ENCODE measurements around the gene WWOX.

Gene WWOX

DNA sequence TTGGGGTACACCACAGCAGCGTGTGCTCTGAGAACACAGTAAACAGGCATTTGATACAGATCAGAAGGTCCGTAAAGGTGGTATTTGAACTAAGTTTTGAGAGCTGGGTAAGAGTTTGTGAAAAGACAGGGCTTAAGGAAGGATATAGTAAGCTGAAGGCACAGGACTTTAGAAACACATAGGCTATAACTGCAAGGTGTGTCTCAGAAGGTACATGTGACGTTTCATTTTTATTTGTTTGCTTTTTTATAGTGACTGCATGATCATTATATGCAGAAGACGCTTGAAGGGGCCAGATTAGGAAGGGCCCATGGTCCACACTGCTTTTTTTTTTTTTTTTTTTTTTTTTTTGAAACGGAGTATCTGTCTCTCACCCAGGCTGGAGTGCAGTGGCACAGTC is 644.6 kb downstream of the WWOX start:
- DNase-seq (ENCODE audit: insufficient read length, low spot score), result no peak
- TF ChIP-seq POLR2AphosphoS5 (IDR thresholded peaks at IDR 0.05; ENCODE audit: low read depth, low read length) (no peak), POU2F2 (IDR thresholded peaks at IDR 0.05; ENCODE audit: low read depth, low read length) (no peak), POLR2A (IDR thresholded peaks at IDR 0.05; ENCODE audit: low read depth, low read length) (no peak), SPI1 (IDR thresholded peaks at IDR 0.05; ENCODE audit: low read depth, low read length) (no peak), TAF1 (IDR thresholded peaks at IDR 0.05; ENCODE audit: low read depth, low read length) (no peak), PAX5 (IDR thresholded peaks at IDR 0.05; ENCODE audit: insufficient read depth, low read length, severe bottlenecking) (no peak)
- no peak for FAIRE-seq

DNA sequence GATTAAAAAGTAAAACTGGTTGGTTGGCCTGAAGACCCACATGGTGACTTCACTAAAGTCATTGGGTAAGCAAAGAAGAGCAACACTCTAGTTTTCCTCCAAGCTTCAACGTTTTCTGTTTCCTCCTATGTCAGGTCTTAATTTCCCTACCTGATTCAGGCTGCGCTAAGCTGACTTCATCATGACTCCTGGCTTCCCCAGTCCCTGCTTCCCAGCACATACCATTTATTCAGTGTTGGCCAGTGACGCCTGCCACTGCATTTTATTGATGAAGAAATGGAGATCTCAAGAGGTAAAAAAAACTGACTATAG is 645.3 kb downstream of the WWOX start:
- no peak for FAIRE-seq
- TF ChIP-seq TAF1 (IDR thresholded peaks at IDR 0.05; ENCODE audit: low read depth, low read length), result no peak
- TF ChIP-seq POLR2AphosphoS5 (IDR thresholded peaks at IDR 0.05; ENCODE audit: low read depth, low read length), result no peak
- no peak for DNase-seq (ENCODE audit: insufficient read length, low spot score)

DNA sequence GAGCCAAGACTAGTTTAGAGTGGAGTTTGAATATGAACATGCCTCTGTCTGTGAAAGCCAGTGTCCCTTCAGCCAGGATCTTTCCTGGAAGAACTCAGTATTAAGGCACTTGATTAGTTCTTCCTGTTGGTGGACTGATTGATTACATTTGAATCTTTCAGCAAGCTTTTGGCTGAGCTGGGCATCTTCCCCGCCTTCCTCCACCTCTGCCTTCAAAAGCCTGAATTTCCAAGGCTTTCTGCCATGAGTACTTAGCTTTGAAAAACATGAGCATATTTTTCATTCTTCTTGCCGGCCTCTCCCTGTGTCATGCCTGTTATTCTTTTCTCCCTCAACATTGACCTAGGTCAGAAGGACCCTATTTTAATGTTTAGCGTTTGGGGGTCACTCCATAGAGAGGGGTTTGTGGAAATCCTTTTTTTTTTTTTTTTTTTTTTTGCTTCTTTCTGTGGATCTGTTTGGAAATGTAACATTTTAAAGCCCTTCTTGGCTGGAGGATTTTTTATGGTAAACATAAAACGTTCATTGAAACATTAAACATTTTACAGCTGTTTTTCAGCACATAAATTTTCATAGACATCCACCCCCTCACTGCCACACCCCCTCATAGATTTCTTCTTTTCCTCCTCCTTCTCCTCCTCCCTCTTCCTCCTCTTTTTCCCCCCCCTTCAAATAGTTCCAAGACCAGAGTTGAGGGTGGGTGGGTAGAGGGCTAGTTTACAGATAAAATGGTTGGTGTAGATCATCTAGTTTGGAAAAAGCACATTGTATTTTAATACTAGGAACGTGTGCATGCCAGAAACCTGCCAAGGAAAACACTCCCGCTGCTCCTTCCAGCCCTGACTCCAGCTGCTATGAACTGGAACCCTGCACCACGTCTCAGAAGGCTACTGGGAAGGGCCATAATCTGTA is 645.9 kb downstream of the WWOX start:
- FAIRE-seq (no peak), DNase-seq (ENCODE audit: insufficient read length, low spot score) (no peak)
- TF ChIP-seq POLR2AphosphoS5 (IDR thresholded peaks at IDR 0.05; ENCODE audit: low read depth, low read length) (no peak), SPI1 (IDR thresholded peaks at IDR 0.05; ENCODE audit: low read depth, low read length) (no peak), PAX5 (IDR thresholded peaks at IDR 0.05; ENCODE audit: insufficient read depth, low read length, severe bottlenecking) (no peak), POLR2A (IDR thresholded peaks at IDR 0.05; ENCODE audit: low read depth, low read length) (no peak), POU2F2 (IDR thresholded peaks at IDR 0.05; ENCODE audit: low read depth, low read length) (no peak), TAF1 (IDR thresholded peaks at IDR 0.05; ENCODE audit: low read depth, low read length) (no peak)

DNA sequence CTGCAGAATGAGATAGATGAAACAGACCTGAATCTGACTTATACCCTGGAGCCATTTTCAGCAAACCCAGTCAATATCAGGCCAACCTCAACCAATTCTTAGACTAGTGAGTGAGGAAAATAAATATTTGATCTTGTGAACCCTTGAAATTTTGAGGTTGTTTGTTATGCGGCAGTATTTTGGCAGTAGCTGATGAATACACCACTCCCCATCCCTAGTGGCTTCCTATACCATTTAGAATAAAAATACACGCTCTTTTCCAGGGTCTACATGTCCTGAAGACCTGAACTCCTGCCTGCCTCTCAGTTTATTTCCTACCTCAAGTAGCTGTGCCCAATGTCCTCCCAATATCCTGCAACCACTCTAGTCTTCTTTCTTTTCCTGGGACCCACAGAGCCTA is 647.3 kb downstream of the WWOX start:
- FAIRE-seq, result no peak
- DNase-seq (ENCODE audit: insufficient read length, low spot score), result no peak
- TF ChIP-seq POLR2AphosphoS5 (IDR thresholded peaks at IDR 0.05; ENCODE audit: low read depth, low read length) (no peak), POLR2A (IDR thresholded peaks at IDR 0.05; ENCODE audit: low read depth, low read length) (no peak), TAF1 (IDR thresholded peaks at IDR 0.05; ENCODE audit: low read depth, low read length) (no peak), SPI1 (IDR thresholded peaks at IDR 0.05; ENCODE audit: low read depth, low read length) (no peak), PAX5 (IDR thresholded peaks at IDR 0.05; ENCODE audit: insufficient read depth, low read length, severe bottlenecking) (no peak), POU2F2 (IDR thresholded peaks at IDR 0.05; ENCODE audit: low read depth, low read length) (no peak)

DNA sequence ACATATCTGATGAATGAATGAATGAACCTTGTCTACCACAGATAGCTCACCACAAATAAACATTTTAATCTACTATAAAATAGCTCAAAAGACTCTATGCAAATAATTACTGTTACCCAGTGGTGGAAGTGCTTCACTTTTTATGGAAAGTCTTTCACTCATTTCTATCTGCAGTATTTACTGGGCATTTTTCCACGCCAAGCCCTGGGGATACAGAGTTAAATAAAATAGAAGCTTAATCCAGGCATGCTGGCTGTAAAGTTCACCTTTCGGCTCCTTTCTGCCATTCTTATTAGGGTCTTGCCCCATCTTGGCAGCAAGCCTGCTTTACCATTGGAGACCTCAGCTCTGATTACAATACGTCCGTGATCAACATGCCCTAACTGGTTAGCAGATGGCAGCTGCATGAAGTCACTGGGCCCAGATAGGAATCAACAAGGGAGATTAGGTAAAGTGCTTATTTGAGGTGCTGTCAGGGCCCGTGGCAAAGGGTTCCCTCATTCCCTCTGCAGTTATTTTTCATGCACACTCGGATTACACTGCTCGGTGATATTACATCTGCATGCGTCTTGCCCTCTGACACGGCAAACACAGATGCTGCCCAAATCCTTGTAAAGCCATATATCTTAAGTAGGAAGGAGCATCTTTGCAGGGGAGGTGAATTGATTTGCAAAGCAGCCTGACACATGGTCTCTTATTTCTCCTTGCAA is 648.9 kb downstream of the WWOX start:
- DNase-seq (ENCODE audit: insufficient read length, low spot score) (no peak), FAIRE-seq (no peak)
- TF ChIP-seq PAX5 (IDR thresholded peaks at IDR 0.05; ENCODE audit: insufficient read depth, low read length, severe bottlenecking) (no peak), POLR2A (IDR thresholded peaks at IDR 0.05; ENCODE audit: low read depth, low read length) (no peak), POLR2AphosphoS5 (IDR thresholded peaks at IDR 0.05; ENCODE audit: low read depth, low read length) (no peak), SPI1 (IDR thresholded peaks at IDR 0.05; ENCODE audit: low read depth, low read length) (no peak), TAF1 (IDR thresholded peaks at IDR 0.05; ENCODE audit: low read depth, low read length) (no peak), POU2F2 (IDR thresholded peaks at IDR 0.05; ENCODE audit: low read depth, low read length) (no peak)

DNA sequence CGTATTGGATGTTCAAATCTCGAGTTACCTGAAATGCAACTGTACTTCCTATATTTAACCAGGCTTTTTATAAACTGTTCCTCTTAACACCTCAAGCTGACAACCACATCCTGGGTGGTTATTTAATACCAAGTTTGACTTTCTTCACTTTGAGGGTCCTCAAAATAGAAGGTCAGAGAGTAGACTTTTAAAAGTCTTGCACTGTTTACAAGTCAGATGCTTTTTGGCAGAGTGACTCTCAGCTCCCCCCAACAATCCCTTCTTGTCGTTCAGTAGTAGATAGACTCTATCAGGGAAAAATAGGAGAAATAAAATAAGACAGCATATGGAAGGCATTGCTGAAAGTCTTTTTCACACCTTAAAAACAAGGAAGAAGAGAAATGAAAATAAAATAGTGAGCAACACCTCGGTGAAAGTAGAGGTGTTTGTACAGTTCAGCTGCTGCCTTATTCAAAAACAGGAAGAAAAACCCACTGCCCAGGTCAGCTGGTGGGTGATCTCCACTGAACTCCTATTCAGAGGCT is 650.4 kb downstream of the WWOX start:
- DNase-seq (ENCODE audit: insufficient read length, low spot score) (no peak), FAIRE-seq (no peak)
- no peak for TF ChIP-seq PAX5 (IDR thresholded peaks at IDR 0.05; ENCODE audit: insufficient read depth, low read length, severe bottlenecking)
- TF ChIP-seq POLR2A (IDR thresholded peaks at IDR 0.05; ENCODE audit: low read depth, low read length), result no peak
- no peak for TF ChIP-seq SPI1 (IDR thresholded peaks at IDR 0.05; ENCODE audit: low read depth, low read length)
- TF ChIP-seq POU2F2 (IDR thresholded peaks at IDR 0.05; ENCODE audit: low read depth, low read length), result no peak
- no peak for TF ChIP-seq TAF1 (IDR thresholded peaks at IDR 0.05; ENCODE audit: low read depth, low read length)
- TF ChIP-seq POLR2AphosphoS5 (IDR thresholded peaks at IDR 0.05; ENCODE audit: low read depth, low read length), result no peak

DNA sequence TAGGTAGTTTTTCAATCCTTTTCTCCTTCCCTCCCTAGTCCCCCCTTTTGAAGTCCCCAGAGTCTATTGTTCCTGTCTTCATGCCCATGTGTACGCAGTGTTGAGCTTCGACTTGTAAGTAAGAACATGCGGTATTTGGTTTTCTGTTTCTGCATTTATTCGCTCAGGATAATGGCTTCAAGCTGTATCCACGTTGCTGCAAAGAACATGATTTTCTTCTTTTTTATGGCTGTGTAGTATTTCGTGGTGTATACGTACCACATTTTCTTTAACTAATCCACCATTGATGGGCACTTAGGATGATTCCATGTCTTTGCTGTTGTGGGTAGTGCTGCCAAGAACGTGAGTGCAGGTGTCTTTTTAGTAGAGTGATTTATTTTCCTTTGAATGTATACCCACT is 651.2 kb downstream of the WWOX start:
- FAIRE-seq (no peak), DNase-seq (ENCODE audit: insufficient read length, low spot score) (no peak)
- TF ChIP-seq PAX5 (IDR thresholded peaks at IDR 0.05; ENCODE audit: insufficient read depth, low read length, severe bottlenecking) (no peak), SPI1 (IDR thresholded peaks at IDR 0.05; ENCODE audit: low read depth, low read length) (no peak), TAF1 (IDR thresholded peaks at IDR 0.05; ENCODE audit: low read depth, low read length) (no peak), POU2F2 (IDR thresholded peaks at IDR 0.05; ENCODE audit: low read depth, low read length) (no peak), POLR2A (IDR thresholded peaks at IDR 0.05; ENCODE audit: low read depth, low read length) (no peak), POLR2AphosphoS5 (IDR thresholded peaks at IDR 0.05; ENCODE audit: low read depth, low read length) (no peak)

DNA sequence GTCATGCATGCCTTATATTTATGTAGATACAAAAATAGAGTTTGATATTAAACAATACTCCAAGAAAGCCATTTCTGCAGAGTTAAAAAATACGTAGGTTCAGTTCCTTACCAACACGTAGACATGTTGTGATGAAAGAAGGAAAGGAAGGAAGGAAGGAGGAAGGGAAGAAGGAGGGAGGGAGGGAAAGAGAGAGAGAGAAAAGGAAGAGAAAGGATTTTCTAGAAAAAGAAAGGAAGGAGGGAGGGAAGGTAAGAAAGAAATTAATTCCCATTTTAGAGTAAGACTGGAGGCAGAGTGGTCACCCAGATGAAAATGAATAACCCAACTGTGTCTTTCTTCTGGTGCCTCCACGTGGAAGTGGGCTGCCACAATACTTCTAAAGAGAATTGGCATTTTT is 652.1 kb downstream of the WWOX start:
- DNase-seq (ENCODE audit: insufficient read length, low spot score) (no peak), FAIRE-seq (no peak)
- TF ChIP-seq POLR2AphosphoS5 (IDR thresholded peaks at IDR 0.05; ENCODE audit: low read depth, low read length) (no peak), POLR2A (IDR thresholded peaks at IDR 0.05; ENCODE audit: low read depth, low read length) (no peak), PAX5 (IDR thresholded peaks at IDR 0.05; ENCODE audit: insufficient read depth, low read length, severe bottlenecking) (no peak), SPI1 (IDR thresholded peaks at IDR 0.05; ENCODE audit: low read depth, low read length) (no peak), TAF1 (IDR thresholded peaks at IDR 0.05; ENCODE audit: low read depth, low read length) (no peak), POU2F2 (IDR thresholded peaks at IDR 0.05; ENCODE audit: low read depth, low read length) (no peak)

DNA sequence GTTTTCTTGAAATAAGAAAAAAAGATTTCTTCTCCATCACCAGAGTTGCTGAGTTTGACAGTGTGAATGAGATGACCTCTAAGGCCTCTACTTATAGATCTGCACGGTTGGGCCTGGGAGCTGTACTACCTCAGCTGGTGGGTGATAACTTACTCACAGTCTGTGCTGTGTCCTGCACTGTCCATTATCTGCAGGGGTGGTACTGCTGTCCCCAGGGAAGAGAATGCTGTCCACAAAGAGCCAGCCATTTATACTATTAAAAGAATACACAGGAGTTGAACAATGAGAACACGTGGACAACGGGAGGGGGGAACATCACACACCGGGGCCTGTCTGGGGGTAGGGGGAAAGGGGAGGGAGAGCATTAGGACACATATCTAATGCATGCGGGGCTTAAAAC is 655.3 kb downstream of the WWOX start:
- no peak for DNase-seq (ENCODE audit: insufficient read length, low spot score)
- no peak for FAIRE-seq
- TF ChIP-seq SPI1 (IDR thresholded peaks at IDR 0.05; ENCODE audit: low read depth, low read length), result no peak
- TF ChIP-seq POLR2AphosphoS5 (IDR thresholded peaks at IDR 0.05; ENCODE audit: low read depth, low read length), result no peak
- TF ChIP-seq PAX5 (IDR thresholded peaks at IDR 0.05; ENCODE audit: insufficient read depth, low read length, severe bottlenecking), result no peak
- TF ChIP-seq POLR2A (IDR thresholded peaks at IDR 0.05; ENCODE audit: low read depth, low read length), result no peak
- no peak for TF ChIP-seq POU2F2 (IDR thresholded peaks at IDR 0.05; ENCODE audit: low read depth, low read length)
- no peak for TF ChIP-seq TAF1 (IDR thresholded peaks at IDR 0.05; ENCODE audit: low read depth, low read length)

Measured in GM12891 (cell line).